HEK293 (cell line): ENCODE results near the gene STAC.

Experiments used
- CTCF ChIA-PET: fragments of 350-600 bp; formaldehyde crosslinking; extraction: SDS; loops from one replicate; lab custom pipeline; 2021; ENCODE audit warnings: antibody characterized with exemption; lab: Yijun Ruan, JAX
- POLR2A ChIA-PET: fragments of 300-600 bp; formaldehyde crosslinking; extraction: SDS; loops from one replicate; lab custom pipeline; 2020; ENCODE audit warnings: antibody characterized with exemption, inconsistent platforms; lab: Yijun Ruan, JAX
- H3K27ac ChIP-seq: fragments of 200-500 bp; sonication (Bioruptor generic); 2 replicates; pipeline ENCODE4 v1.5.1; 2014; ENCODE audit warnings: low read depth, low read length, control low read depth, inconsistent platforms; ENCODE audit errors: extremely low read depth
- H3K36me3 ChIP-seq, 2 experiments: fragments of 200-500 bp in 1 of 2; sonication (Bioruptor generic) in 1 of 2; 1 replicate in 1 of 2; 2 replicates in 1 of 2; pipeline ENCODE4 v1.5.1; 2014 to 2017; ENCODE audit warnings: inconsistent platforms in 2 of 2, low read length in 2 of 2; ENCODE audit not compliant: control insufficient read depth in 2 of 2, insufficient read depth in 1 of 2
- H3K4me1 ChIP-seq: fragments of 200-500 bp; sonication (Bioruptor generic); 2 replicates; pipeline ENCODE4 v1.5.1; 2014; ENCODE audit warnings: mild to moderate bottlenecking, low read length, inconsistent platforms; ENCODE audit not compliant: control insufficient read depth, insufficient read depth
- H3K4me3 ChIP-seq: 2 replicates; pipeline ENCODE4 v1.5.1; 2011; ENCODE audit warnings: low read depth, mild to moderate bottlenecking, control low read depth, low read length, moderate library complexity
- H3K9me3 ChIP-seq: fragments of 200-500 bp; sonication (Bioruptor generic); 2 replicates; pipeline ENCODE4 v1.5.1; 2014; ENCODE audit warnings: low read depth, low read length, inconsistent platforms; ENCODE audit not compliant: control insufficient read depth, insufficient read depth
- EGR2 ChIP-seq: fragments of 450-650 bp; formaldehyde crosslinking; IDR thresholded peaks from 2 replicates; pipeline ENCODE4 v1.5.1; 2016; ENCODE audit warnings: low read depth, missing biosample characterization, missing genetic modification characterization
- KLF8 ChIP-seq: fragments of 450-650 bp; formaldehyde crosslinking; IDR thresholded peaks from 2 replicates; pipeline ENCODE4 v1.5.1; 2016; ENCODE audit warnings: missing biosample characterization, missing genetic modification characterization
- OSR2 ChIP-seq: fragments of 450-650 bp; formaldehyde crosslinking; IDR thresholded peaks from 2 replicates; pipeline ENCODE4 v1.5.1; 2016; ENCODE audit warnings: missing biosample characterization, missing genetic modification characterization
- ZBTB7A ChIP-seq: fragments of 450-650 bp; formaldehyde crosslinking; IDR thresholded peaks from 2 replicates; pipeline ENCODE4 v1.5.1; 2016; ENCODE audit warnings: low read depth, missing biosample characterization, missing genetic modification characterization
- ZFP37 ChIP-seq: fragments of 450-650 bp; formaldehyde crosslinking; IDR thresholded peaks from 2 replicates; pipeline ENCODE4 v1.5.1; 2016; ENCODE audit warnings: missing biosample characterization, missing genetic modification characterization
- ZNF132 ChIP-seq: fragments of 450-650 bp; formaldehyde crosslinking; IDR thresholded peaks from 2 replicates; pipeline ENCODE4 v1.5.1; 2017; ENCODE audit warnings: missing biosample characterization, missing genetic modification characterization, borderline replicate concordance
- ZNF169 ChIP-seq: fragments of 450-650 bp; formaldehyde crosslinking; IDR thresholded peaks from 2 replicates; pipeline ENCODE4 v1.5.1; 2016; ENCODE audit warnings: missing biosample characterization, missing genetic modification characterization
- ZNF239 ChIP-seq: fragments of 450-650 bp; formaldehyde crosslinking; IDR thresholded peaks from 2 replicates; pipeline ENCODE4 v1.5.1; 2016; ENCODE audit warnings: missing biosample characterization, missing genetic modification characterization
- ZNF391 ChIP-seq: fragments of 450-650 bp; formaldehyde crosslinking; IDR thresholded peaks from 2 replicates; pipeline ENCODE4 v1.5.1; 2016; ENCODE audit warnings: low read depth, missing biosample characterization, missing genetic modification characterization, borderline replicate concordance
- ZNF404 ChIP-seq: fragments of 450-650 bp; formaldehyde crosslinking; IDR thresholded peaks from 2 replicates; pipeline ENCODE4 v1.5.1; 2017; ENCODE audit warnings: missing biosample characterization, missing genetic modification characterization
- ZNF423 ChIP-seq: fragments of 450-650 bp; formaldehyde crosslinking; IDR thresholded peaks from 2 replicates; pipeline ENCODE4 v1.5.1; 2016; ENCODE audit warnings: missing biosample characterization, missing genetic modification characterization
- ZNF521 ChIP-seq: fragments of 450-650 bp; formaldehyde crosslinking; IDR thresholded peaks from 2 replicates; pipeline ENCODE4 v1.5.1; 2017; ENCODE audit warnings: missing biosample characterization, mild to moderate bottlenecking, missing genetic modification characterization
- ZNF555 ChIP-seq: fragments of 450-650 bp; formaldehyde crosslinking; conservative IDR thresholded peaks from 2 replicates; pipeline ENCODE4 v1.5.1; 2017; ENCODE audit warnings: missing biosample characterization, mild to moderate bottlenecking, missing genetic modification characterization, inconsistent platforms
- ZNF561 ChIP-seq: fragments of 450-650 bp; IDR thresholded peaks from 2 replicates; pipeline ENCODE4 v1.5.1; 2018; ENCODE audit warnings: missing biosample characterization, missing genetic modification characterization, borderline replicate concordance
- ZNF677 ChIP-seq: fragments of 450-650 bp; IDR thresholded peaks from 2 replicates; pipeline ENCODE4 v1.5.0; 2018; ENCODE audit warnings: missing biosample characterization, mild to moderate bottlenecking, missing genetic modification characterization, moderate library complexity
- ZNF747 ChIP-seq: fragments of 450-650 bp; formaldehyde crosslinking; IDR thresholded peaks from 2 replicates; pipeline ENCODE4 v1.5.1; 2016; ENCODE audit warnings: missing biosample characterization, missing genetic modification characterization
- ZNF830 ChIP-seq: fragments of 450-650 bp; IDR thresholded peaks from 2 replicates; pipeline ENCODE4 v1.5.0; 2018; ENCODE audit warnings: missing biosample characterization, missing genetic modification characterization, low read depth, mild to moderate bottlenecking, moderate library complexity
- TF ChIP-seq, protein P1 (sequence below): fragments of 450-650 bp; formaldehyde crosslinking; conservative IDR thresholded peaks from 2 replicates; pipeline ENCODE4 v1.5.1; 2016; ENCODE audit warnings: low read depth, missing biosample characterization, missing genetic modification characterization
- TF ChIP-seq, protein P2 (sequence below): fragments of 450-650 bp; formaldehyde crosslinking; IDR thresholded peaks from 2 replicates; pipeline ENCODE4 v1.5.1; 2016; ENCODE audit warnings: missing biosample characterization, missing genetic modification characterization
- TF ChIP-seq, protein P3 (sequence below): fragments of 450-650 bp; formaldehyde crosslinking; IDR thresholded peaks from 2 replicates; pipeline ENCODE4 v1.5.1; 2016; ENCODE audit warnings: missing biosample characterization, missing genetic modification characterization
- TF ChIP-seq, protein P4 (sequence below): fragments of 450-650 bp; formaldehyde crosslinking; IDR thresholded peaks from 2 replicates; pipeline ENCODE4 v1.5.1; 2016; ENCODE audit warnings: missing biosample characterization, missing genetic modification characterization, borderline replicate concordance

STAC gene

DNA sequence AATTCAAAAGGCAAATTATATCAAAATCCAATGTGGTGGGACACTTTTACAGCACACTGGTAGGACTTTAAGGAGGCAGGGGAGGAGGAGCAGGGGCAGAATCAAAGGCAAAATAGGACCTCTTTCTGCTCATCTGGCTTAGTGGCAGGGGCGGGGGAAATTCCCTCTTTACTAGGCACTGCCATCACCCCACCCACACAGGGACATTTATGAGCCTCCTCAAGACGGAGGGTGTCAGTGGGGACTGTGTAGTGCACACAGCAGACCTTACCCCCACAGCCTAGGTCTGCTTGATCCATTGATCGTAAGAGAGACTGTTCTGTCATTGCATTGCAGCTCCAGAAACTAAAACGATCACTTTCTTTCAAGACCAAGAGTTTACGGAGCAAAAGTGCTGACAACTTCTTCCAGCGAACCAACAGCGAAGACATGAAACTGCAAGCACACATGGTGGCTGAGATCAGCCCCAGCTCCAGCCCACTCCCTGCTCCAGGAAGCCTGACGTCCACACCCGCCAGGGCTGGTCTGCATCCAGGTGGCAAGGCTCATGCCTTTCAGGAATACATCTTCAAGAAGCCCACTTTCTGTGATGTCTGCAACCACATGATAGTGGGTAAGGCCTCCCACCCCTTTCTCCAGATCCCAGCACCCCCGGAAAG lies 62.9 kb downstream of the STAC start:
- Histone ChIP-seq H3K36me3 (no peaks in the 10 kb centered on the region), H3K4me3 (no peak overlapping the region), H3K4me1 (no peaks in the 10 kb centered on the region), H3K9me3 (no peaks in the 10 kb centered on the region), H3K27ac (no peak overlapping the region)
- TF ChIP-seq ZNF555 (tag by site-specific recombination) = no peak
- no peak for TF ChIP-seq EGR2 (tag by site-specific recombination)
- TF ChIP-seq ZNF521 (tag by site-specific recombination) = no peak
- TF ChIP-seq ZNF830 (tag by site-specific recombination) = no peak
- TF ChIP-seq KLF8 (tag by site-specific recombination) = no peak
- TF ChIP-seq, protein P1, sequence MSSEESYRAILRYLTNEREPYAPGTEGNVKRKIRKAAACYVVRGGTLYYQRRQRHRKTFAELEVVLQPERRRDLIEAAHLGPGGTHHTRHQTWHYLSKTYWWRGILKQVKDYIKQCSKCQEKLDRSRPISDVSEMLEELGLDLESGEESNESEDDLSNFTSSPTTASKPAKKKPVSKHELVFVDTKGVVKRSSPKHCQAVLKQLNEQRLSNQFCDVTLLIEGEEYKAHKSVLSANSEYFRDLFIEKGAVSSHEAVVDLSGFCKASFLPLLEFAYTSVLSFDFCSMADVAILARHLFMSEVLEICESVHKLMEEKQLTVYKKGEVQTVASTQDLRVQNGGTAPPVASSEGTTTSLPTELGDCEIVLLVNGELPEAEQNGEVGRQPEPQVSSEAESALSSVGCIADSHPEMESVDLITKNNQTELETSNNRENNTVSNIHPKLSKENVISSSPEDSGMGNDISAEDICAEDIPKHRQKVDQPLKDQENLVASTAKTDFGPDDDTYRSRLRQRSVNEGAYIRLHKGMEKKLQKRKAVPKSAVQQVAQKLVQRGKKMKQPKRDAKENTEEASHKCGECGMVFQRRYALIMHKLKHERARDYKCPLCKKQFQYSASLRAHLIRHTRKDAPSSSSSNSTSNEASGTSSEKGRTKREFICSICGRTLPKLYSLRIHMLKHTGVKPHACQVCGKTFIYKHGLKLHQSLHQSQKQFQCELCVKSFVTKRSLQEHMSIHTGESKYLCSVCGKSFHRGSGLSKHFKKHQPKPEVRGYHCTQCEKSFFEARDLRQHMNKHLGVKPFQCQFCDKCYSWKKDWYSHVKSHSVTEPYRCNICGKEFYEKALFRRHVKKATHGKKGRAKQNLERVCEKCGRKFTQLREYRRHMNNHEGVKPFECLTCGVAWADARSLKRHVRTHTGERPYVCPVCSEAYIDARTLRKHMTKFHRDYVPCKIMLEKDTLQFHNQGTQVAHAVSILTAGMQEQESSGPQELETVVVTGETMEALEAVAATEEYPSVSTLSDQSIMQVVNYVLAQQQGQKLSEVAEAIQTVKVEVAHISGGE = no peak
- TF ChIP-seq ZNF677 (tag by site-specific recombination) = no peak
- no peak for TF ChIP-seq ZNF561 (tag by site-specific recombination)
- no peak for TF ChIP-seq ZNF132 (tag by site-specific recombination)
- TF ChIP-seq, protein P2, sequence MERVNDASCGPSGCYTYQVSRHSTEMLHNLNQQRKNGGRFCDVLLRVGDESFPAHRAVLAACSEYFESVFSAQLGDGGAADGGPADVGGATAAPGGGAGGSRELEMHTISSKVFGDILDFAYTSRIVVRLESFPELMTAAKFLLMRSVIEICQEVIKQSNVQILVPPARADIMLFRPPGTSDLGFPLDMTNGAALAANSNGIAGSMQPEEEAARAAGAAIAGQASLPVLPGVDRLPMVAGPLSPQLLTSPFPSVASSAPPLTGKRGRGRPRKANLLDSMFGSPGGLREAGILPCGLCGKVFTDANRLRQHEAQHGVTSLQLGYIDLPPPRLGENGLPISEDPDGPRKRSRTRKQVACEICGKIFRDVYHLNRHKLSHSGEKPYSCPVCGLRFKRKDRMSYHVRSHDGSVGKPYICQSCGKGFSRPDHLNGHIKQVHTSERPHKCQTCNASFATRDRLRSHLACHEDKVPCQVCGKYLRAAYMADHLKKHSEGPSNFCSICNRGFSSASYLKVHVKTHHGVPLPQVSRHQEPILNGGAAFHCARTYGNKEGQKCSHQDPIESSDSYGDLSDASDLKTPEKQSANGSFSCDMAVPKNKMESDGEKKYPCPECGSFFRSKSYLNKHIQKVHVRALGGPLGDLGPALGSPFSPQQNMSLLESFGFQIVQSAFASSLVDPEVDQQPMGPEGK = no peak
- no peak for TF ChIP-seq ZNF391 (tag by site-specific recombination)
- TF ChIP-seq, protein P3, sequence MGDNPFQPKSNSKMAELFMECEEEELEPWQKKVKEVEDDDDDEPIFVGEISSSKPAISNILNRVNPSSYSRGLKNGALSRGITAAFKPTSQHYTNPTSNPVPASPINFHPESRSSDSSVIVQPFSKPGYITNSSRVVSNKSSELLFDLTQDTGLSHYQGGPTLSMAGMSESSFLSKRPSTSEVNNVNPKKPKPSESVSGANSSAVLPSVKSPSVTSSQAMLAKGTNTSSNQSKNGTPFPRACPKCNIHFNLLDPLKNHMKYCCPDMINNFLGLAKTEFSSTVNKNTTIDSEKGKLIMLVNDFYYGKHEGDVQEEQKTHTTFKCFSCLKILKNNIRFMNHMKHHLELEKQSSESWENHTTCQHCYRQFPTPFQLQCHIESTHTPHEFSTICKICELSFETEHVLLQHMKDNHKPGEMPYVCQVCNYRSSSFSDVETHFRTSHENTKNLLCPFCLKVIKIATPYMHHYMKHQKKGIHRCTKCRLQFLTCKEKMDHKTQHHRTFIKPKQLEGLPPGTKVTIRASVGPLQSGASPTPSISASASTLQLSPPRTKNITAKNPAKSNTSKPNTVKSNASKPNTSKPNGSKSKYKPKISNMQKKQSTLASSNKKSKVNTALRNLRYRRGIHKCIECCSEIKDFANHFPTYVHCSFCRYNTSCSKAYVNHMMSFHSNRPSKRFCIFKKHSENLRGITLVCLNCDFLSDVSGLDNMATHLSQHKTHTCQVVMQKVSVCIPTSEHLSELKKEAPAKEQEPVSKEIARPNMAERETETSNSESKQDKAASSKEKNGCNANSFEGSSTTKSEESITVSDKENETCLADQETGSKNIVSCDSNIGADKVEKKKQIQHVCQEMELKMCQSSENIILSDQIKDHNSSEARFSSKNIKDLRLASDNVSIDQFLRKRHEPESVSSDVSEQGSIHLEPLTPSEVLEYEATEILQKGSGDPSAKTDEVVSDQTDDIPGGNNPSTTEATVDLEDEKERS (tag by site-specific recombination) = no peak
- no peak for TF ChIP-seq ZNF423 (tag by site-specific recombination)
- TF ChIP-seq ZNF404 (tag by site-specific recombination) = no peak
- TF ChIP-seq ZBTB7A (tag by site-specific recombination) = no peak
- no peak for TF ChIP-seq OSR2 (tag by site-specific recombination)
- CTCF ChIA-PET = interaction anchor here (0.7 kb wide), 1 partner anchor 37 kb away, joined by 3 read pairs; no protein-coding TSS in a partner anchor
- POLR2A ChIA-PET = no interaction called here

DNA sequence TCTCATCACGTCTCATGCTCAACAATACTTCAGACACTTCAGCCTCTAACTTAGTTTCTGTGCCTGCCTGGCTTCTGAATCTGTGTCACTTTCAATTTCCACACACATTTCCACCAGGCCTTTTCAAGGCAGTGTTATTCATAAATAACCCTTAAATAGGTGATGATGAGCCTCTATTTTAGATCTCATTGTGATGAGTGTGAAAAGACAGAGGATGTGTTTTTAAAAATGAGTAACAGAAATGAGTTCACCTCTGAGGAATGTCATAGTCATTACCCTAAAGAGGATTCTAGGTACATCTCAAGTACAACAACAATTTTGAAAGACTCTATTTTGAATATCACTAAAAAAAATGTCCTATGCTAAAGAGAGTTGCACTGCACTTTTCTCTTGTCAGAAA lies 64.6 kb downstream of the STAC start:
- POLR2A ChIA-PET = no interaction called here
- CTCF ChIA-PET = no interaction called here
- no peak overlapping the region for H3K4me3 ChIP-seq
- H3K4me1 ChIP-seq = no peaks in the 10 kb centered on the region
- H3K9me3 ChIP-seq = no peaks in the 10 kb centered on the region
- no peak overlapping the region for H3K27ac ChIP-seq
- H3K36me3 ChIP-seq = no peaks in the 10 kb centered on the region
- no peak for TF ChIP-seq ZNF169 (tag by site-specific recombination)
- TF ChIP-seq, protein P4, sequence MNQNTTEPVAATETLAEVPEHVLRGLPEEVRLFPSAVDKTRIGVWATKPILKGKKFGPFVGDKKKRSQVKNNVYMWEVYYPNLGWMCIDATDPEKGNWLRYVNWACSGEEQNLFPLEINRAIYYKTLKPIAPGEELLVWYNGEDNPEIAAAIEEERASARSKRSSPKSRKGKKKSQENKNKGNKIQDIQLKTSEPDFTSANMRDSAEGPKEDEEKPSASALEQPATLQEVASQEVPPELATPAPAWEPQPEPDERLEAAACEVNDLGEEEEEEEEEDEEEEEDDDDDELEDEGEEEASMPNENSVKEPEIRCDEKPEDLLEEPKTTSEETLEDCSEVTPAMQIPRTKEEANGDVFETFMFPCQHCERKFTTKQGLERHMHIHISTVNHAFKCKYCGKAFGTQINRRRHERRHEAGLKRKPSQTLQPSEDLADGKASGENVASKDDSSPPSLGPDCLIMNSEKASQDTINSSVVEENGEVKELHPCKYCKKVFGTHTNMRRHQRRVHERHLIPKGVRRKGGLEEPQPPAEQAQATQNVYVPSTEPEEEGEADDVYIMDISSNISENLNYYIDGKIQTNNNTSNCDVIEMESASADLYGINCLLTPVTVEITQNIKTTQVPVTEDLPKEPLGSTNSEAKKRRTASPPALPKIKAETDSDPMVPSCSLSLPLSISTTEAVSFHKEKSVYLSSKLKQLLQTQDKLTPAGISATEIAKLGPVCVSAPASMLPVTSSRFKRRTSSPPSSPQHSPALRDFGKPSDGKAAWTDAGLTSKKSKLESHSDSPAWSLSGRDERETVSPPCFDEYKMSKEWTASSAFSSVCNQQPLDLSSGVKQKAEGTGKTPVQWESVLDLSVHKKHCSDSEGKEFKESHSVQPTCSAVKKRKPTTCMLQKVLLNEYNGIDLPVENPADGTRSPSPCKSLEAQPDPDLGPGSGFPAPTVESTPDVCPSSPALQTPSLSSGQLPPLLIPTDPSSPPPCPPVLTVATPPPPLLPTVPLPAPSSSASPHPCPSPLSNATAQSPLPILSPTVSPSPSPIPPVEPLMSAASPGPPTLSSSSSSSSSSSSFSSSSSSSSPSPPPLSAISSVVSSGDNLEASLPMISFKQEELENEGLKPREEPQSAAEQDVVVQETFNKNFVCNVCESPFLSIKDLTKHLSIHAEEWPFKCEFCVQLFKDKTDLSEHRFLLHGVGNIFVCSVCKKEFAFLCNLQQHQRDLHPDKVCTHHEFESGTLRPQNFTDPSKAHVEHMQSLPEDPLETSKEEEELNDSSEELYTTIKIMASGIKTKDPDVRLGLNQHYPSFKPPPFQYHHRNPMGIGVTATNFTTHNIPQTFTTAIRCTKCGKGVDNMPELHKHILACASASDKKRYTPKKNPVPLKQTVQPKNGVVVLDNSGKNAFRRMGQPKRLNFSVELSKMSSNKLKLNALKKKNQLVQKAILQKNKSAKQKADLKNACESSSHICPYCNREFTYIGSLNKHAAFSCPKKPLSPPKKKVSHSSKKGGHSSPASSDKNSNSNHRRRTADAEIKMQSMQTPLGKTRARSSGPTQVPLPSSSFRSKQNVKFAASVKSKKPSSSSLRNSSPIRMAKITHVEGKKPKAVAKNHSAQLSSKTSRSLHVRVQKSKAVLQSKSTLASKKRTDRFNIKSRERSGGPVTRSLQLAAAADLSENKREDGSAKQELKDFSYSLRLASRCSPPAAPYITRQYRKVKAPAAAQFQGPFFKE (tag by site-specific recombination) = no peak
- no peak for TF ChIP-seq ZNF239 (tag by site-specific recombination)
- no peak for TF ChIP-seq ZNF747 (tag by site-specific recombination)
- TF ChIP-seq ZFP37 (tag by site-specific recombination) = no peak
